ENCODE data around the gene BAD.

Gene BAD

DNA sequence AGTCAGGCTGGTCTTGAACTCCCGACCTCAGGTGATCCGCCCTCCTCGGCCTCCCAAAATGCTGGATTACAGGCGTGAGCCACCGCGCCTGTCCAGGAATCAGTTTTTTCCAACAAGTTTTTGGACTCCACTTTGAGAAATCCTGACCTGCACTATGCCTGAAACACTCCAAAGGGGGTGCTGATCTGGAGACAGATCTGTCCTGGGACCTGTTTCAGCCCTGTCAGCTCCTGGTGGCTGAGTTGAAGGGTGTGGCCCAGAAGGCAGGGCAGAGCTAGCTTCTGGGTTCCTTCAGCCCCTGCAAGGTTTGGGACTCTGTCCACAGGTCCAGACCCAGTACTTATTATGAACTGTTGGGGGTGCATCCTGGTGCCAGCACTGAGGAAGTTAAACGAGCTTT lies 52.9 kb downstream of the BAD start:
- TF ChIP-seq, protein P1, sequence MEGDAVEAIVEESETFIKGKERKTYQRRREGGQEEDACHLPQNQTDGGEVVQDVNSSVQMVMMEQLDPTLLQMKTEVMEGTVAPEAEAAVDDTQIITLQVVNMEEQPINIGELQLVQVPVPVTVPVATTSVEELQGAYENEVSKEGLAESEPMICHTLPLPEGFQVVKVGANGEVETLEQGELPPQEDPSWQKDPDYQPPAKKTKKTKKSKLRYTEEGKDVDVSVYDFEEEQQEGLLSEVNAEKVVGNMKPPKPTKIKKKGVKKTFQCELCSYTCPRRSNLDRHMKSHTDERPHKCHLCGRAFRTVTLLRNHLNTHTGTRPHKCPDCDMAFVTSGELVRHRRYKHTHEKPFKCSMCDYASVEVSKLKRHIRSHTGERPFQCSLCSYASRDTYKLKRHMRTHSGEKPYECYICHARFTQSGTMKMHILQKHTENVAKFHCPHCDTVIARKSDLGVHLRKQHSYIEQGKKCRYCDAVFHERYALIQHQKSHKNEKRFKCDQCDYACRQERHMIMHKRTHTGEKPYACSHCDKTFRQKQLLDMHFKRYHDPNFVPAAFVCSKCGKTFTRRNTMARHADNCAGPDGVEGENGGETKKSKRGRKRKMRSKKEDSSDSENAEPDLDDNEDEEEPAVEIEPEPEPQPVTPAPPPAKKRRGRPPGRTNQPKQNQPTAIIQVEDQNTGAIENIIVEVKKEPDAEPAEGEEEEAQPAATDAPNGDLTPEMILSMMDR (IDR thresholded peaks at IDR 0.05; ENCODE audit: control extremely low read depth, extremely low read depth, low read depth, missing control alignments), result no peak
- ChIA-PET CTCF (interaction anchor here (2.9 to 30.9 kb wide), 2 partner anchors 19 to 21 kb away, joined by 12 to 368 read pairs; partner anchors contain the start of genes FERMT3 and PLCB3), POLR2A (interaction anchor here (0.5 to 1.1 kb wide), 2 partner anchors 10 to 27 kb away, joined by 4 read pairs; partner anchors contain the start of gene FKBP2)
- no peak for DNase-seq (ENCODE audit: extremely low spot score)

GRCh38 chr11:64230985-64231365 lies 53.5 kb downstream of the BAD start:
- POLR2A ChIA-PET, result interaction anchor here (0.5 to 1.1 kb wide), 2 partner anchors 10 to 26 kb away, joined by 4 read pairs; partner anchors contain the start of gene FKBP2
- CTCF ChIA-PET, result interaction anchor here (1.1 to 30.9 kb wide), 2 partner anchors 12 to 20 kb away, joined by 3 to 368 read pairs; partner anchors contain the start of gene FERMT3
- TF ChIP-seq, protein P1 (IDR thresholded peaks at IDR 0.05; ENCODE audit: control extremely low read depth, extremely low read depth, low read depth, missing control alignments), result no peak
- DNase-seq (ENCODE audit: extremely low spot score), result no peak

- DNase-seq (ENCODE audit: extremely low spot score), result peak; percentile 89
- POLR2A ChIA-PET, result interaction anchor here (0.6 kb wide), 1 partner anchor 40 kb away, joined by 6 read pairs; no protein-coding TSS in a partner anchor
- TF ChIP-seq, protein P1 (IDR thresholded peaks at IDR 0.05; ENCODE audit: control extremely low read depth, extremely low read depth, low read depth, missing control alignments), result no peak
- CTCF ChIA-PET, result interaction anchor here (1.1 to 30.9 kb wide), 2 partner anchors 13 to 20 kb away, joined by 3 to 368 read pairs; partner anchors contain the start of gene FERMT3
Observed at GRCh38 chr11:64230171-64230984, 54.1 kb downstream of the BAD start, which contains the start of gene DNAJC4. Gene DNAJC4, plus strand, starts transcription at chr11:64230548. Its CDS starts 307 bp downstream, at chr11:64230855.

GRCh38 chr11:64229744-64230170 lies 54.7 kb downstream of the BAD start:
- ChIA-PET CTCF (interaction anchor here (30.9 kb wide), 1 partner anchor 19 kb away, joined by 368 read pairs; the partner anchor contains the start of gene FERMT3), POLR2A (interaction anchor here (0.6 kb wide), 1 partner anchor 39 kb away, joined by 6 read pairs; no protein-coding TSS in a partner anchor)
- DNase-seq (ENCODE audit: extremely low spot score), result no peak
- TF ChIP-seq, protein P1 (IDR thresholded peaks at IDR 0.05; ENCODE audit: control extremely low read depth, extremely low read depth, low read depth, missing control alignments), result no peak

GRCh38 chr11:64229090-64229743 lies 55.2 kb downstream of the BAD start:
- POLR2A ChIA-PET, result no interaction called here
- DNase-seq (ENCODE audit: extremely low spot score), result no peak
- CTCF ChIA-PET, result interaction anchor here (1.1 to 30.9 kb wide), 3 partner anchors 19 to 75 kb away, joined by 3 to 368 read pairs (median 4); partner anchors contain the start of genes FERMT3 and PLCB3
- TF ChIP-seq, protein P1 (IDR thresholded peaks at IDR 0.05; ENCODE audit: control extremely low read depth, extremely low read depth, low read depth, missing control alignments), result no peak

Measured in GM10248 (cell line).